Astrocyte (in vitro differentiated cells and primary cell): ENCODE measurements around the gene HSD17B12.

Source experiments
- CTCF ChIP-seq: IDR thresholded peaks from 2 replicates; pipeline ENCODE4 v1.5.1; 2011; ENCODE audit warnings: low read depth, mild to moderate bottlenecking, inconsistent platforms, low read length, moderate library complexity; ENCODE audit not compliant: insufficient read depth
- EZH2 ChIP-seq: IDR thresholded peaks from 2 replicates; pipeline ENCODE4 v1.6.1; 2012; ENCODE audit warnings: mild to moderate bottlenecking, low read length, inconsistent platforms; ENCODE audit not compliant: insufficient read depth

GRCh38 chr11:43861141-43861540 is 180.6 kb downstream of the HSD17B12 start:
- no peak for TF ChIP-seq CTCF
- TF ChIP-seq EZH2: no peak
